Neural cell (in vitro differentiated cells): Measurements from ENCODE around the gene TMEM187.

ENCODE experiments used
- EP300 ChIP-seq: fragments of 450-650 bp; conservative IDR thresholded peaks from 2 replicates; pipeline ENCODE4 v1.6.1; 2014; ENCODE audit warnings: antibody characterized with exemption, mild to moderate bottlenecking, moderate library complexity; ENCODE audit not compliant: poor library complexity, severe bottlenecking
- EZH2 ChIP-seq: fragments of 200-600, 300-800 bp; shearing (Covaris generic), sonication (generic); IDR thresholded peaks from 2 replicates; pipeline ENCODE4 v1.6.1; 2014; ENCODE audit warnings: antibody characterized with exemption, low read length, borderline replicate concordance, mild to moderate bottlenecking; ENCODE audit not compliant: insufficient read depth, poor library complexity, severe bottlenecking
- POLR2AphosphoS5 ChIP-seq: IDR thresholded peaks from 2 replicates; pipeline ENCODE4 v1.6.1; 2012
- SMC3 ChIP-seq: fragments of 450-650 bp; conservative IDR thresholded peaks from 2 replicates; pipeline ENCODE4 v1.6.1; 2014; ENCODE audit warnings: antibody characterized with exemption, mild to moderate bottlenecking, moderate library complexity; ENCODE audit not compliant: poor library complexity
- TAF1 ChIP-seq: IDR thresholded peaks from 2 replicates; pipeline ENCODE4 v1.6.1; 2012; ENCODE audit warnings: low read depth
- TF ChIP-seq, protein P1 (sequence below): fragments of 450-650 bp; IDR thresholded peaks from 2 replicates; pipeline ENCODE4 v1.5.1; 2014; ENCODE audit warnings: antibody characterized with exemption, mild to moderate bottlenecking, moderate library complexity; ENCODE audit not compliant: poor library complexity, severe bottlenecking

DNA sequence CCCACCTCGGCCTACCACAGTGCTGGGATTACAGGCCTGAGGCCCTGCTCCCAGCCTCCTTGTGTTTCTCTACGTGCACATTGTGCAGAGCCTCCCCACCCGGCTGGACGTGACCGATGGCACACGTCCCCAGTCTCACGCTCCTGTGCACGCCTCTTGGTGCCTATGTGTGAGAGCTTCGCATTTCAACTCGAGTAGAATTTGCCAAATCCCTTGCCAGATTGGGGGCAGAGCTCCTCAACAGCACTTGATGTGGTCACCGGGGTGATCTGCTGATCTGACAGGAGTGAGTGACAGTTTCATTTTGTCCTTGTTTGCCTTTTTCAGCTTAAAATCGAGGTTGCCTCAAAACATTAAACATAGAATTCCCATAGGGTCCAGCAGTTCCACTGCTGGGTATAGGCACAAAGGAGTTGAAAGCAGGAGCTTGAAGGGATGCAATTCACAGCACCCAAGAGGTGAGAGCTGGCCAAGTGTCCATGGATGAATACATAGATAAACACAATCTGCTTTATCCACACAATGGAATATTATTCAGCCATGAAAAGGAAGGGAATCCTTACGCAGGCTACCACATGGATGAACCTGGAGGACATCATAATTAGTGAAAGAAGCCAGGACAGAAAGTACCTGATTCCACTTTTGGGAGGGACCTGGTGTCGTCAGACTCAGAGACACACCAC is 17.6 kb downstream of the TMEM187 start:
- TF ChIP-seq, protein P1, sequence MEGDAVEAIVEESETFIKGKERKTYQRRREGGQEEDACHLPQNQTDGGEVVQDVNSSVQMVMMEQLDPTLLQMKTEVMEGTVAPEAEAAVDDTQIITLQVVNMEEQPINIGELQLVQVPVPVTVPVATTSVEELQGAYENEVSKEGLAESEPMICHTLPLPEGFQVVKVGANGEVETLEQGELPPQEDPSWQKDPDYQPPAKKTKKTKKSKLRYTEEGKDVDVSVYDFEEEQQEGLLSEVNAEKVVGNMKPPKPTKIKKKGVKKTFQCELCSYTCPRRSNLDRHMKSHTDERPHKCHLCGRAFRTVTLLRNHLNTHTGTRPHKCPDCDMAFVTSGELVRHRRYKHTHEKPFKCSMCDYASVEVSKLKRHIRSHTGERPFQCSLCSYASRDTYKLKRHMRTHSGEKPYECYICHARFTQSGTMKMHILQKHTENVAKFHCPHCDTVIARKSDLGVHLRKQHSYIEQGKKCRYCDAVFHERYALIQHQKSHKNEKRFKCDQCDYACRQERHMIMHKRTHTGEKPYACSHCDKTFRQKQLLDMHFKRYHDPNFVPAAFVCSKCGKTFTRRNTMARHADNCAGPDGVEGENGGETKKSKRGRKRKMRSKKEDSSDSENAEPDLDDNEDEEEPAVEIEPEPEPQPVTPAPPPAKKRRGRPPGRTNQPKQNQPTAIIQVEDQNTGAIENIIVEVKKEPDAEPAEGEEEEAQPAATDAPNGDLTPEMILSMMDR, result no peak
- no peak for TF ChIP-seq EP300
- no peak for TF ChIP-seq SMC3
- TF ChIP-seq EZH2, result no peak
- no peak for TF ChIP-seq POLR2AphosphoS5
- TF ChIP-seq TAF1, result no peak
